HG03342 (cell line): ENCODE results near the gene UGT1A3.

Source experiments
- ATAC-seq: cut with Tn5 transposase; IDR thresholded peaks from one replicate; pipeline ENCODE4 v1.9.1; 2021; ENCODE audit warnings: mild to moderate bottlenecking, moderate library complexity; ENCODE audit not compliant: unreplicated experiment

UGT1A3 gene

GRCh38 chr2:233813236-233814055, 84.6 kb downstream of the UGT1A3 start:
- no peak for ATAC-seq

DNA sequence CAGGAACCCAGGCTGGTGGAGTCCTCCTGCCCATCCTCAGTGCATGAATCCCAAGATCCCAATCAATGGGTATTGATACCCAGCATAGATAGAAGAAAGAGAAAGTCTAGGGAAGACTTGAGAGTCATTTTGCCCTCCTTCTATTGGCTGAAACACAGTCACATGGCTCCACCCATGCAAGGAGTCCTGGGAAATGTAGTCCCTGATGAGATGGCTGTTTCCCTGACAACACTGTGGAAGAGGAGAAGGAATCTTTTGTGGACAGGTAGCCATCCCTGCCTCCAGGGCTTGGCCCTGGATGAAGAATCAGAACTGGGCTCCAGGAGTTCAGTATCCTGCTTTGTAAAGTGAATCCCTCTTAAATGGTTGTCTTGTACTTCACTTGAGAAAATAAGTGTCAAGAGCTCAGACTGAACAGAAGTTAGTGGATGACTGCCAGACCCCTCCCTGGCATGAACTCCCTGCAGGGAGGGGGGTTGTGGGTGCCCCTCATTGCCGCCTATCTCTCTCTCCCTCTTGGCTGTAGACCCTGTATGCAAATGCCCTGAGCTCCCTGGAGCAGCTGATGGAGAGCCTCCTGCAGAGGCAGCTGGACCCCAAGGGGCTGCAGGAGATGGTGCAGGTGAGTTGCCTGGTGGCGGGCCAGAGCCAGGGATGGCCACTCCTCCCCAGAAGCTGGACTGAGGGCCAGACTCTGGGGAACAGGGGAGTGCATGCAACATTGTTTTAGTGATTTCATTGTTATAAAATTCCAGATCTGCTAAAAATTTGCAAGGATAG, 85.4 kb downstream of the UGT1A3 start:
- no peak for ATAC-seq

- no peak for ATAC-seq
Measured at GRCh38 chr2:233815861-233816260, 87.0 kb downstream of the UGT1A3 start.

- no peak for ATAC-seq
Measured at GRCh38 chr2:233816334-233816733, 87.5 kb downstream of the UGT1A3 start.

DNA sequence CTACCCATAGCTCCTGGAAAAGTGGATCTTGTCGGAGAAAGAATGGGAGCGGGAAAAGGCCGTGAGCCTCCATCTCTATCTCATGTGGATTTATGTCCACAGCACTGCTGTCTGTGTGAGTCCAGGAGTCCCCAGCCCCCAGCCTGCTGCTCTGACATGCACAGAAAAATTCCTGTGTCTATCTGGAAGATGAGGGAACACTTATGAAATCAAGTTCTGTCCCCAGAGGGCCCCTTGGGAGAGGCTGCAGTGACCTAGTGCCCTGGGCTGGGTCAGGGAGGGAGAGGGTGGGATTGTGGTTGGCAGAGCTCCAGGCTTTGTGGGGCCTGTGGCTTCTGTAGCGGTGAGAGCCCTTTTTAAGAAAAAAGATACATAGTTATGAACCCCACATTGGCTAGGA, 87.9 kb downstream of the UGT1A3 start:
- no peak for ATAC-seq

- ATAC-seq = no peak
Measured at GRCh38 chr2:233817361-233817911, 88.6 kb downstream of the UGT1A3 start.

DNA sequence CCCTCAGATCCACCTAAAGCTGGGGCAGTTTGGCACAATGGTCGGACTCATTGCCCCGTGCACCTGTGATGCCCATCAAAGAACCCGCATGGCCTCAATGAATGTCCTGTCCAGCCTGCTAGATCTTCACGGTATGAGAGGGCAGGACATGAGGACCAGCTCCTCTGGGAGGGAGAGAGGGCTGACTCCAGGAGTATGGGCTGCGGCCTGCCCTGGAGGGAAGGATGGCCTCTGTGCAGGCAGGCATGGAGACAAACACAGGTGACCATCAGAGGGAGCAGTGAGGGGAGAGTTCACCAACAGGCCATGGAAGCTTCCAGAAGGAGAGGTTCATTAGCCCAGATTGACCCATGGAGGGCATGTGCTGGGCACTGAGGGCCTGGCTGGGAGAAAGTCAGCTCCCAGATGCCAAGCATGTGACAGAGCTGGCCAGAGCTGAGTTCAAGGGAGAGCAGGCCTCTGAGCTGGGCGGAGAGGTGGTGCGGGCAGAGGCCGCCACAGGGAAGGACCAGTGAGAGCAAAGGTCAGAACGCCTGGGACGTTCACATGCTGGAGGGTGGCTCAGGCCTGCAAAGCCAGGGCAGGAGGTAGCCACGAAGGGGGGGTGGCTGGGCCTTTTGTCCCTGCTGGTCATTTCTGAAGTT, 89.3 kb downstream of the UGT1A3 start:
- ATAC-seq = no peak

GRCh38 chr2:233818639-233819621, 90.1 kb downstream of the UGT1A3 start:
- no peak for ATAC-seq

- no peak for ATAC-seq
Measured at GRCh38 chr2:233819884-233820773, 91.3 kb downstream of the UGT1A3 start.

DNA sequence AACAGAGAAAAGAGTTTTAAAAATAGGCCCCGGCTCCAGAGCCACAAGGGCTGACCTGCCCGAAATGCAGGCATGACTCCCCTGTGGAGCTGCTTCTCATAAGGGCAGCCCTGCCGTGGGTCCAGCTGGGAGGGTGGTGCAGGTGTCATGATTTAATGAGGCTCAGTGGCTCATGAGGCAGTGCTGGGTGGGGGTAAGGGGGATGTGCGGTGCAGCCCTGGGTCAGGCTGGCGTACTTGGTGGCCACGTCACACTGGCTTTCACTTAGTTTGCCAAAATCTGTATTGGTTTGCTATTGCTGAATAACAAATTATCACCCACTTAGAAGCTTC, 91.9 kb downstream of the UGT1A3 start:
- no peak for ATAC-seq

GRCh38 chr2:233821196-233821595, 92.4 kb downstream of the UGT1A3 start:
- no peak for ATAC-seq

GRCh38 chr2:233821709-233822100, 92.9 kb downstream of the UGT1A3 start:
- ATAC-seq = no peak

- ATAC-seq = no peak
Measured at GRCh38 chr2:233822101-233822771, 93.4 kb downstream of the UGT1A3 start.
